Endothelial cell of hepatic sinusoid (primary cell): ENCODE measurements around the gene PRTN3.

Source experiments
- in situ Hi-C: cut with HindIII; loops from 2 replicates; pipeline ENCODE4 v1.10.0; 2017; ENCODE audit warnings: low sequenced_read_pairs

PRTN3 gene, protein sequence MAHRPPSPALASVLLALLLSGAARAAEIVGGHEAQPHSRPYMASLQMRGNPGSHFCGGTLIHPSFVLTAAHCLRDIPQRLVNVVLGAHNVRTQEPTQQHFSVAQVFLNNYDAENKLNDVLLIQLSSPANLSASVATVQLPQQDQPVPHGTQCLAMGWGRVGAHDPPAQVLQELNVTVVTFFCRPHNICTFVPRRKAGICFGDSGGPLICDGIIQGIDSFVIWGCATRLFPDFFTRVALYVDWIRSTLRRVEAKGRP

DNA sequence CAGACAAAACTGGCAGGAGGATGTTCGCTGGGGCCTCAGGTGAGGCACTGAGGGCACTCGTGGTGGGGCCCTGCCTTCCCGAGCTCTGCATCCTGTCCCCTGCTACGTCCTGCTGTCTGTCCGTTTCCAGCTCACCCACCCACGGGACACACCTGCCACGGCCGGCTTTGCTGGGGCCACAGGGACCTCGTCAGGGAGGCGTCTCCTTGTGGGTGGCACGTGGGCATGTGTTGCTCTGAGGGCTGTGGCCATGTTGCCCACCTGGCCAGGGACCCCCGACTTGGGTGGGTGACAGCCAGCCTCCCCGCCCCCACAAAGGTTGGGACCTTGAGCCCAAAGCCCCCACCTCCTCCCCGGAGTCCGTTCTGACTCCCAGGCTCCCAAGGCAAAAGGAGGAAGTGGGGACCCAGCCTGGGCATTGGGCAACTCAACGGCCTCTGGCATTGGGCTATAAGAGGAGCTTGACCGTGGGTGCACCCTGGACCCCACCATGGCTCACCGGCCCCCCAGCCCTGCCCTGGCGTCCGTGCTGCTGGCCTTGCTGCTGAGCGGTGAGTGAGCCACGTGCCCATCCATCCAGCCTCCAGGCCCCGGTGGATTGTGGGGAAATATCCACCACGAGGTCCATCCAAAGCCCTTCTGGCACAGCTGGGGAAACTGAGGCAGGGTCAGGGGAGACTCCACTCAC lies at the start of gene PRTN3:
Gene PRTN3, plus strand, starts transcription at position 481 of the 688 bp plus-strand sequence. Its CDS starts 10 bp downstream, at position 491.
- in situ Hi-C loops = no loop called here

DNA sequence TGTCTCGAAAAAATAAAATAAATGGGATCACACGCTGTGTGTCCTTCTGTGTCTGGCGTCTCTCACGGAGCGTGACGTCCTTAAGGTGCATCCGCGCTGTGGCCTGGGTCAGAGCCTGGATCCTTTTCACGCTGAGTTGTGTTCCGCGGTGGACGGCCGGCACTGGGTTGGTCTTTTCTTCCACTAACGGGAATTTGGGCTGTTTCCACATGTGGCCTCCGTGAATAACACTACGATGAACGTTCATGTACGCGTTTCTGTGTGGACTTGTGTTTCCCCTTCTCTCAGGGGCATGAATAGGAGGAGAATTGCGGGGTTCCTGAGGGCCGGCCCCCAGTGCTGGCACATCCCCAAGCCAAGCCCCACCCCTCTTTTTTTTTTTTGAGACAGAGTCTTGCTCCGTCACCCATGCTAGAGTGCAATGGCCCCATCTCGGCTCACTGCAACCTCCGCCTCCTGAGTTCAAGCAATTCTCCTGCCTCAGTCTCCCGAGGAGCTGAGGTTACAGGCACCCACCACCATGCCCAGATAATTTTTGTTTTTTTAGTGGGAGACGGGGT lies 49.7 kb upstream of the PRTN3 start:
- in situ Hi-C loops = no loop called here

DNA sequence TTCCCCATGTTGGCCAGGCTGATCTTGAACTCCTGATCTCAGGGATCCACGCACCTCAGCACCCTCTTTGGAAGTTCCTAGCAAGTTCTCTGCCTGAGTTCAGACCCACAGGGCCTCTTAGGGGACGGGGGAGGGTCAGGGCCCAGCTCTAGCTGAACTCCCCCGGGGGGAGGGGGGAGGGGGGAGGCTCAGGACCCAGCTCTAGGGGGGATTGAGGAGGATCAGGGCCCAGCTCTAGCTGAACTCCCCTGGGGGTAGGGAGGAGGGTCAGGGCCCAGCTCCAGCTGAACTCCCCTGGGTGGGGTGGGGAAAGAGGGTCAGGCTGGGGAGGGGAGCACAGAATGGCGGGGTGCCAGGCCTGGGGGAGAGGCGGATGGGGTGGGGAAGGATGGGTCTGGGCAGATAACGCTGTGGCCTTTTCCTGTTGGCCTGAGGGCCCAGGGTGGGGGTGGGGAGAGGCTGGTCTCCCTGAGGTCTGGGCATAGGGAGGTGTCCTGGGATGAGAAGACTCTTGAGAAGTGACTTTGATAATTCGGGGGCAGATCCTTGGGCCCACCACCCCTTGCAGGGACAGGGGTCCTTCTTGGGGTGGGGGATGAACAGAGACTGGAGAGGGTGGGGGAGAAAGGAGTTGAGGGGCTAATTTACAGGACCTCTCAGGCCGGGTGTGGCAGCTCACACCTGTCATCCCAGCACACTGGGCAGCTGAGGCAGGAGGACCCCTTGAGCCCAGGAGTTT lies 49.1 kb upstream of the PRTN3 start:
- in situ Hi-C loops = no loop called here

DNA sequence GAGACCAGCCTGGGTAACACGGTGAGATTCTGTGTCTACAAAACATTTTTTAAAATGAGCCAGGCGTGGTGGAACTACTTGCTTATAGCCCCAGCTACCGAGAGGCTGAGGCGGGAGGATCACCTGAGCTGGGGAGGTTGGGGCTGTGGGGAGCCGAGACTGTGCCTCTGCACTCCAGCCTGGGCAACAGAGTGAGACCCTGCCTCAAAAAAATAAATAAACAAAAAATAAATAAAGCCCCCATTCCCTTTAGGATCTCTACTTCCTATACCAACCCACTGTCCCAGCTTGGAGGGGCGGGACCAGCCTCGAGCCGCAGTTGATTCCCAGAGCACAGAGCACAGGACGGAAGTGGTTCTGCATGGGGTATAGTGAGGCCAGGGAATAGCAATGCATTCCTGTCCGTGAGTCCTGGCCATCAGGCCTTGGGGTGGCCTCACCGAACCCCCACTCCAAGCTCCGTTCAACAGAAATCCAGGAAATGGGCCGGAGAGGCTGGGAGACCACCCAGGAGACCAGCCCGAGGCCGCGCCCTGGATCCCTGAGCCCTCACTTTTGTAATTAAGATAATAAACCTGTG lies 48.4 kb upstream of the PRTN3 start:
- in situ Hi-C loops = no loop called here

DNA sequence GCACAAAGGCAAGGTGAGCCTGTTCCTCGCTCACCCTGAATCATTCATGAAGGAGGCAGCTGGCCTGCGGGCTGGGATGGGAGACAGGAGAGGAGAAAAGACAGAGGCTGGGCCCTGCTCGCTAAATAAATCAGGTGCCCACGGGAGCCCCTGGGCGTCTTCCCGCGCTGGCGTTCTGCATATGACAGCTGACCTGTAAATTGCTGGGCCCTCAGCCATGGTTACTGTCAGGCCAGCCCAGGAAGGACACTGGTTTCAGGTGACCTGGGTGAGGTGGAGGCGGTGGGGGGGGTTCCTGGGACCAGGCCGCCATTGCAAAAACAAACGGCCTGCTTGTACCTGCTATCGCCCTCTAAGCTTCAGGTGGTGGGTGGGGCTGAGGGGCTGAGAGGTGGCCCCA lies 47.0 kb upstream of the PRTN3 start:
- in situ Hi-C loops = no loop called here

DNA sequence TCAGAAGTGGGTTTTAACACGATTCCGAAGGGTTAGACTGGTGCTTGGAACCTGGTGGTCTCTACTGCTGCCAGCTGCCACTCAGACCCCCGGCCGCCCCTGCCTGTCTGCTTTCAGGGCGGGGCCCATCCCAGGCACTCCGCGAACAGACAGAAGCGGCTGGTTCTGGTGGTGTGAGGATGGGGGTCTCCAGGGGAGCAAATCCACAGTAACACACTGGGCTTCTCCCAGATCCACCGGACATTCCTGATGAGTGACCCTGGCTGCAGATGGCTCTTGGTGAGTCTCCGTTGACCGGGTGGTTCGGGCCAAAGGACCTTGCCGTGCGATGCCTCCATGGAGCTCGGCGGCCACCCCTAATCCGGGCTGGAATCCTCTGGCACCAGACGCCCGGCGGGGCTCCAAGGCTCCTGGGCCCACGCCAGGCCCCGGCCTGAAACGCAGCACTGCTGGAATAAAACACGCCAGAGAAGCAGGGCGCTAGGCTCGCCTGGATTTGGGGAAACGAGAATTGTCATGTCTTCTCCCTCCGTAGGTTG lies 45.7 kb upstream of the PRTN3 start:
- in situ Hi-C loops = no loop called here

DNA sequence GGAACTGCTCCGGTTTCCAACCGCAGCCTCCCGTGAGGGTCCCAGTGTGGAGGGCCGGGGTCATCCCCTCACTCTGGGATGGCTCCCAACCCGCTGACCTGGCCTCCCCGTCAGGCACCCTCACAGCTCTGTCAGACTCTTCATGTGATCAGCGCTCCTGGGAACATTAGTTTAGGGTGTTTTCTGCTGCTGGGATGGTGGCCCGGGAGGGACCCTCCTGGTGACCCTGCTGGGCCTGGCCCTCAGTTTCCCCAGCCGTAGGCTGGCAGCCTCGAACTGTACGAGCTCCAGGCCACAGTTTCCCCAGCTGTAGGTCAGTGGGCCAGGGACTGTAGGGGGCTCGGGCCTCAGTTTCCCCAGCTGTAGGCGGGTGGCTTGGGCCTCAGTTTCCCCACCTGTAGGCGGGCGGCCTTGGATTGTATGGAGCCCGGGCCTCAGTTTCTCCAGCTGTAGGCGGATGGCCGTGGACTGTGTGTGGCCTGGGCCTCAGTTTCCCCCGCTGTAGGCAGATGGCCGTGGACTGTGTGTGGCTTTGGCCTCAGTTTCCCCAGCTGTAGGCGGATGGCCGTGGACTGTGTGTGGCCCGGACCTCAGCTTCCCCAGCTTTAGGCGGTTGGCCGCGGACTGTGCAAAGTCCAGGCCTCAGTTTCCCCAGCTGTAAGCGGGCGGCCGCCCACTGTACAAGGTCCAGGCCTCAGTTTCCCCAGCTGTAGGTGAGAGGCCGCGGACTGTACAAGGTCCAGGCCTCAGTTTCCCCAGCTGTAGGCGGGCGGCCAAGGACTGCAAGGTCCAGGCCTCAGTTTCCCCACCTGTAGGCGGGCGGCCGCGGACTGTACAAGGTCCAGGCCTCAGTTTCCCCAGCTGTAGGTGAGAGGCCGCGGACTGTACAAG lies 44.9 kb upstream of the PRTN3 start:
- in situ Hi-C loops = no loop called here

DNA sequence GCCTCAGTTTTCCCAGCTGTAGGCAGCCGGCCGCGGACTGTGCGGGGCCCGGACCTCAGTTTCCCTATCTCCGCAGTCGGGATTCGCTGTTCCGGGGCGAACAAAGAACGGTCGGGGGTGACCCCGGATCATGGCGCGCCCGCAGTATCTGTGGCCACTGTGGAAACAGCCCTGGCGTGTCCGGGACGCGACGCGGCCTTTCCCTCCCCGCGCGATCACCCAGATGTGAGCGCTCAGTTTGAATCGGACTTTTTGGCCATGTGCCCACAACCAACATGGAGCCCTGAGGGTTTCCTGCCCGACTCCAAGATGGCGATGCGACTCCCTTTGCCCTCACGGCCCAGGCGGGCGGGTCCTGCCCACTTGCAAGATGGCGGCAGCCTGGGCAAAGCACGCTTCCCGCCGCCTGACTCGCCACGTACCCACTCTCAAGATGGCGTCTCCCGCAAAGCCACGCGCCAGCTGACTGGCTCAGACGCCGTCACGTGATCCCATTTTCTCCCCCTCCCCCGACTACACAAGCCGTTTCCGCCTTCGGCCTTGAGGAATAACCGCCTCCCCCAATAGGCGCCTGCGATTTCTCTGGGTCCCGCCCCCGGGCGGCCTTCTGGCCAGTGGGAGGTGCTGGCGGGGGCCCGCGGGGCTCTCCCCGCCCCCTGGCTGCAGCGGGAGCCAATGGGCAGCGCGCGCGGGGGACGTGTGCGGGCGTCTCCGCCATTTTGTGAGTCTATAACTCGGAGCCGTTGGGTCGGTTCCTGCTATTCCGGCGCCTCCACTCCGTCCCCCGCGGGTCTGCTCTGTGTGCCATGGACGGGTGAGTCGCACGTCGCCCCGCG lies 43.9 kb upstream of the PRTN3 start, which contains the start of gene PTBP1:
Gene PTBP1, plus strand, starts transcription at position 761 of the 836 bp plus-strand sequence. Its CDS starts 46 bp downstream, at position 807.
- in situ Hi-C loops = no loop called here

DNA sequence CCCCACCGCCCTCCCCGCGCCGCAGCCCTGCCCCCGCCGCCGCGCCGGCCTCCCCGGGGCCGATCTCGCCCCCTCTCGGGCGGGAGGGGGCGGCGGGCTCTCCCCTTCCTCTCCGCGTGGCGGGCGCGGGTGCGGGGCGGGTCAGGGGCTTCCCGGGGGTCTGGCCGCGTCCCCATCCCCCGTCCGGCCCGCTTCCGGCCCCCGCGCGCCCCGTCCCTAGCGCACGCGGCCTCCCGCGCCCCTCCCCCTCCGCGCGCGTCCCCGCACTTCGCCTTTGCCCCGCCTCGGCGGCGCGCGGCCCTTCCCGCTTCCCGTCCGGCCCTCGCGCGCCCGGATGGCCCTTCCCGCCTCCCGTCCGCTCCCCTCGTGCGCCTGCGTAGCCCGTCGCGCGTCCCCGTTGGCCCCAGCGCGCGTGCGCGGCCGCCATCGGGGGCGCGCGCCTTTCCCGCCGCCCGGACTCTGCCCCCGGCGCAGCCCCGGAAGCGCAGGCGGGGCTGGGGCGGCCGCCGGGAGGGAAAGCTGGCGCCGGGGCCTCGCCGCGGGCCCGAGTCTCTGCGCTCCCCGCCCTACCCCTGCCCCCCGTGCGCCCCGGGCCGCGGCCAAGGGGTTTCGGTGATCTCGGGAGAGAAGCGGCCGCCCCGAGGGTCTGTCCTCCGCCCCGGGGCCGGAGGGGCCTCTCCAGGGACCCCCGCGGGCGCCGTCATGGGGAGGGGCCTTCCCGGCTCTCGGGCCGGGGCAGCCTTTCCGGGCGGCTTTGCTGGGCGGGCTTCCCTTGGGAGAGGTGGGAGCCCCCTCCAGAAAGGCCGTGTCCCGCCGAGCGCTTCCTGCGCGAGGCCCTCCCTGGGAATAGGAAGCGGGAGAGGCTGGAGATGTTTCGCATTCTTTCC lies 43.0 kb upstream of the PRTN3 start:
- in situ Hi-C loops = no loop called here

DNA sequence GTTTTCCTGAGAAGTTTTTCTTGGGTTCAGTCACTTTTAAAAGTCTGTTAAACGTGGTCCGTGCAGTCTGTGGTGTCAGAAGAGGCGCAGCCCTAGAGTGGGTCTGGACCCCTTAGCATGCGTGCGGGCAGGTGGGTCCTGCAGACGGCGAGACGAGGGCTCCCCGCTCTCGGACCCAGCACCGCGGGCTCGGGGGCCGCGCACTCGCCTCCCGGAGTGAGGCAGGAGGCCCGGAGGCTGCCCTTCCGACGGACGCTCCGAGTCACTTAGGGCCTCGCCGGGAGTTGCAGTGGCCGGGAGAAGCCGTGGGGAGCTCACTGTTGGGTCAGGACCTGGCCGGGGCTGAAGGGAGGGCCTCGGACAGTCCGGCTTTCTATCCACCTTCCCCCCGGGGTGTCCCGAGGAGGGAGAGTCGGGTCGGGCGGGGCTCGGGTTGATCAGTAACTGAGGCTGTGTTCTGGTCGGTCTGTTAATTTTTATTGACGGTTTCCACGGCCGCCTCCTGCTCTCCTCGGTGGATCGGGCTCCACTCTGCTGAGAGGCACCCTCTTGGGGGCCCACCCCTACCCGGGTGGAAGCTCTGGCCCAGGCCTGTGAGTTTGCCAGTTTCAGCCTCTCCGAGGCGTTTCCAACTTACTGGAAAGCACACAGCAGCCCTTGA lies 42.3 kb upstream of the PRTN3 start:
- in situ Hi-C loops = no loop called here

DNA sequence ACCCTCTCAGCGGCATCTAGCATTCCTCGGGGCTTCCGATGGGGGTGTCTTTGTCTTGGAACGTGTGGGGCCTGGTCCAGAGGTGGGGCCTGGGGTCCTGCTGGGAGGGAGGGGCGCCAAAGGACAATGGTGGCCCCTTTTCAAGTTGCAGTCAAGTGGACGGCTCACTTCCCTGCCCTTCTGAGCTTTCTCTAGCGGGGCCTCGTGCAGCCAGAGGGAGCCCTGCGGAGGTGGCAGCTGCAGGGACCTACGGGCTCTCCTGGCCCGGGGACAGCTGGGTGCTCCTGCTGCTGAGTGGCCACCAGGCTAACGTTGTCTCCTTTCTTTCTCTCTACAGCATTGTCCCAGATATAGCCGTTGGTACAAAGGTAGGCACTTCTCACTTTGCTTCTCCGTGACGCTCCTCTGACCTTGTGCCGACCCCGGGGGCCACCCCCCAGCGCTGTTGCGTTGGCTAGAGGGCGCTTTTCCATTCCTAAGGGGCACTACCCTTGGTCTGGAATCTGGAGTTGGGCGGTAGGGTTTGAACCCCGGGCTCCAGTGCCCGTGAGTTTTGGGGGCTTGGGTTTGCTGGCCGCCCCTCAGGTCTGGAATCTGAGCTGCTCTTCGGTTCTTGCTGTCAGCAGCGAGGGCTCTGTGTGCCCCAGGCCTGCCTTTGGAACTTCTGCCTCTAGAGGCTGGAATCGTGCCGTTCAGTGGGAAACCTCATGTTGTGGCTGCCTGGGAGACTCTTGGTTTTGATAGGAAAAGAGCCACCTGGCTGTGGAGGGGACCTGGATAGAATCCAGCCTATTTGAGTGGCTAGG lies 41.5 kb upstream of the PRTN3 start:
- in situ Hi-C loops = no loop called here

DNA sequence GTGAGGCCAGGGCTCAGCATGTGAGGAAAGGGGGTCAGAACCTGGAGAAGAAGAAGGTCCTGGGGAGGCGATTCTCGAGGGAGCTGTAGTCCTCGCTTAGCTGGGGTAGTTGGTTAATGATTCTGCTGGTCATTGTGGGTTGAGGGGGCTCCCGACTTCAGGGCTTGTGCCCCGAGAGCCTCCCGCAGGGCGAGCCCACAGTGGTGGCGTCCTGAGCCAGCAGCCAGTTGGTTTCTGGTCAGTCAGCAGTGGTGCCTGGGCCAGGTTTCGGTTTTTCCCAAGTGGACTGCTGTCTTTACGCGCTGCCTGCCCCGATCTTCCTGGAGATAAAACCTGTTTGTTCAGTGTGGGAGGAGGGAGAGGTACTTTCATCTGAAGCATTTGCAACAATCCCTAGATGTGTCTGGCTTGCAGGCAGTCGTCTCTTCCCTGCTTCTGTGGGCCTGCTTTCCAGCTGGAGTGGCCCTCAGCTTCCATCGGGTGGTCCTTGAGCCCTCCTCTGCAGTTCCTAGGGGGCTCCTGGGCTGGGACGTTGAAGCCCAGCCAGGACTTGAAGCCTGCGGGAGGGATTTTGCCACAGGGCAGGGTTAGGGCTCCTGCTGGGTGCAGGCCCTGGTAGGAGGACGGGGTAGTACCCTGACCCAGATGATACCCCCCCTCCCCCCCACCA lies 40.3 kb upstream of the PRTN3 start:
- in situ Hi-C loops = no loop called here

DNA sequence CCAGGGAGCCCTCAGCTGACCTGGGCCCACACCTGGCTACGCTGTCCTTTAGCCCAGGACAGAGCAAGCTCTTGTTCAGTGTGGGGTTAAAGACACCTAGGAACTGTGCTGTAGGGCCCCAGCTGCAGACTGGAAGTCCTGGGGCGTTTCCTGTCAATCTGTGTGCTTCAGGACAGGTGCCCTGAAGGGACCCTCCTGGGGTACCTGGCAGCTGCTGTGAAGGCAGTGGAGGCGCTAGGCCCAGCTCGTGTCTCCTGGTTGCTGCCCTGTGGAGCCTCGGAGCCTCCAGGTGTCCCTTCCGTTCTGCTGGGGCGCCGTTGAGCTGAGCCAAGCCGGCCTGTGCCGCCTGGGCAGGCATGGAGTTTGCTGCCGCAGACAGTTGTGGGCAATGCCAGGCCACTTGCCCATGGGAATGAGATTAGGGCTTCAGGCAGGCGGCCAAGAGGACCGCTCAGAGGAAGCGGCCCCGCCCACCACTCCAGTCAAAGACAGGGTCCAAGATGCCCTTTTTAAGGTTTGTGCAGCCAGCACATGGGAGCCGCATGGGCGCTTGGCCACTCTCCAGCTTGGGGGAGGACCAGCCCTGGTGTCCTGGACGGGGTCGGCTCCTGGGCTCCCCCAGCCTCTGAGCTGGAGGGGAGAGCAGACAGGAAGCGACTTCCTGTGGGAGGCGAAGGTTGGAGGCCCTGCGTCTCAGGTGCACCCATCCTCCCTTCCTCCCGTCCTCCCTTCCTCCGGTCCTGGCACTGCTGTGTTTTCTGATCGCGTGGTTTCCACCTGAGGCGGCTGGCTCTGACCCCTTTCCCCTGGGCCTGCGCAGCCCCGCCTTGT lies 39.6 kb upstream of the PRTN3 start:
- in situ Hi-C loops = no loop called here

DNA sequence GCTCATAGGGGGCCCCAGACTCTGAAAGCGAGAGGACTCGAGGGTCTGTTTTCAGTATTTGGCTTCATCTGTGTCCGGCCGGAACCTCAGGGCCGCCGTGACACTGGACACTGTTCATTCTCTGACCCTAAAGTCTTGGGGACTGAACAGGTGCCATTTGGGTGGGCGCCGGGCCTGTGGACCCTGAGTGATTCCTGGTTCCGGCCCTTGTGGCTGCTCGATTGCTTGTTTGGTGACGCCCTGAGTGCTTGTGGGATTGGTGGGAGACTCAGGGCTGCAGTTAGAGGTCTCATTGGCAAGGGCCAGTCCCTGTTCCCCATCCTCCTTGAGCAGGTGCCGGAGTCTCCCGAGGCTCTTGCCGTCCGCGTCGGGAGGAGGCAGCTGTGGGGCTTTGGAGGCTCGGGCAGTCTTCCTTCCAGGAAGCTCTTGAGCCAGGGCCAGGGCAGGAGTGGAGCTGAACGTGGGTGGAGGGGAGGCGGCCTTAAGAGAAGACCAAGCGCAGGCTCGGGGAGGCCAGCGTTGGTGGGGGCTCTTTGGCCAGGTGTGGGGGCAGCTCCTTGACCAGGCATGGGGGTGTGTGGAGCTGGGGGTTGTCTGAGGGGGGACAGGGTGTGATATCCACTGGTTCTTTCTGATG lies 38.8 kb upstream of the PRTN3 start:
- in situ Hi-C loops = no loop called here
